H1 (cell line): Measurements from ENCODE around the gene RBM41.
"Not testable (repeated sequence)": the region's sequence is repeated elsewhere in the genome, so short reads cannot be mapped to it uniquely, and the experiment has no call there.

Source experiments
- ATF2 ChIP-seq: IDR thresholded peaks from 2 replicates; pipeline ENCODE4 v1.6.1; 2012; ENCODE audit warnings: low read length, inconsistent platforms
- BRCA1 ChIP-seq: IDR thresholded peaks from 2 replicates; pipeline ENCODE4 v1.6.1; 2012; ENCODE audit warnings: low read depth, low read length, improper control_type of control experiment
- CBX5 ChIP-seq: fragments of 300-800, 300-1000 bp; sonication (generic); IDR thresholded peaks from 2 replicates; pipeline ENCODE4 v1.7.1; 2016; ENCODE audit warnings: antibody characterized with exemption, low read length, low read depth
- CEBPB ChIP-seq: IDR thresholded peaks from 2 replicates; pipeline ENCODE4 v1.6.1; 2012; ENCODE audit warnings: low read depth, low read length
- CTCF ChIP-seq, 3 experiments: IDR thresholded peaks; 1 replicate in 2 of 3; 2 replicates in 1 of 3; pipeline versions ENCODE4 v1.5.1 to v1.6.1; 2011; ENCODE audit warnings: low read length in 3 of 3, mild to moderate bottlenecking in 3 of 3, inconsistent platforms in 2 of 3, low read depth in 1 of 3, moderate library complexity in 1 of 3; ENCODE audit not compliant: insufficient read depth in 1 of 3; ENCODE audit errors: control extremely low read depth in 1 of 3
- HDAC6 ChIP-seq: IDR thresholded peaks from one replicate; pipeline ENCODE4 v1.7.1; 2012; ENCODE audit warnings: low read depth, mild to moderate bottlenecking, inconsistent platforms, low read length, moderate library complexity
- JUND ChIP-seq: IDR thresholded peaks from 2 replicates; pipeline ENCODE4 v1.6.1; 2011; ENCODE audit warnings: mild to moderate bottlenecking, improper control_type of control experiment, low read length
- MAFK ChIP-seq: IDR thresholded peaks from 2 replicates; pipeline ENCODE4 v1.6.1; 2012; ENCODE audit warnings: low read depth, mild to moderate bottlenecking, improper control_type of control experiment, low read length
- POLR2A ChIP-seq, 2 experiments: IDR thresholded peaks; 1 replicate in 1 of 2; 2 replicates in 1 of 2; pipeline ENCODE4 v1.6.1; 2011; ENCODE audit warnings: low read depth in 2 of 2, low read length in 2 of 2, mild to moderate bottlenecking in 2 of 2; ENCODE audit errors: control extremely low read depth in 1 of 2
- POLR2AphosphoS5 ChIP-seq: IDR thresholded peaks from 2 replicates; pipeline ENCODE4 v1.6.1; 2011; ENCODE audit warnings: low read depth, low read length
- RBBP5 ChIP-seq: IDR thresholded peaks from 2 replicates; pipeline ENCODE4 v1.7.1; 2012; ENCODE audit warnings: low read depth, mild to moderate bottlenecking, inconsistent platforms, low read length, moderate library complexity, borderline replicate concordance
- RFX5 ChIP-seq: IDR thresholded peaks from 2 replicates; pipeline ENCODE4 v1.6.1; 2011; ENCODE audit warnings: low read depth, low read length, improper control_type of control experiment, borderline replicate concordance
- YY1 ChIP-seq: IDR thresholded peaks from 2 replicates; pipeline ENCODE4 v1.6.1; 2011; ENCODE audit warnings: low read depth, mild to moderate bottlenecking, low read length

DNA sequence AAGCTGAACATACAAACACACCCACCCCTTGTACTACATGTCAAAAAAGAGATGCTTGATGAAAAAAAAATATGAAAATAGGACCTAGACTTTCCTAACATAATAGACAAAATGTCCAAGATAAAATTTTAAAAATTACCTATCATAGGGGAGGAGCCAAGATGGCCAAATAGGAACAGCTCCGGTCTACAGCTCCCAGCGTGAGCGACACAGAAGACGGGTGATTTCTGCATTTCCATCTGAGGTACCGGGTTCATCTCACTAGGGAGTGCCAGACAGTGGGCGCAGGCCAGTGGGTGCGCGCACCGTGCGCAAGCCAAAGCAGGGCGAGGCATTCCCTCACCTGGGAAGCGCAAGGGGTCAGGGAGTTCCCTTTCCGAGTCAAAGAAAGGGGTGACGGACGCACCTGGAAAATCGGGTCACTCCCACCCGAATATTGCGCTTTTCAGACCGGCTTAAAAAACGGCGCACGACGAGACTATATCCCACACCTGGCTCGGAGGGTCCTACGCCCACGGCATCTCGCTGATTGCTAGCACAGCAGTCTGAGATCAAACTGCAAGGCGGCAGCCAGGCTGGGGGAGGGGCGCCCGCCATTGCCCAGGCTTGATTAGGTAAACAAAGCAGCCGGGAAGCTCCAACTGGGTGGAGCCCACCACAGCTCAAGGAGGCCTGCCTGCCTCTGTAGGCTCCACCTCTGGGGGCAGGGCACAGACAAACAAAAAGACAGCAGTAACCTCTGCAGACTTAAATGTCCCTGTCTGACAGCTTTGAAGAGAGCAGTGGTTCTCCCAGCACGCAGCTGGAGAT, 37.2 kb upstream of the RBM41 start:
- TF ChIP-seq POLR2AphosphoS5; ATF2; CBX5; YY1; CTCF (IDR thresholded peaks at IDR 0.05; ENCODE audit: control extremely low read depth in 1 of 3, insufficient read depth in 1 of 3, low read depth in 1 of 3, low read length in 3 of 3); POLR2A (IDR thresholded peaks at IDR 0.05; ENCODE audit: control extremely low read depth in 1 of 2, low read depth in 2 of 2, low read length in 2 of 2); BRCA1; RBBP5; HDAC6; MAFK; RFX5; JUND; CEBPB: not testable (repeated sequence)
